ENCODE data around the gene ABHD17A.
A peak's percentile ranks its signal among the peaks of the same experiment; 100 is the strongest.
"Not testable (repeated sequence)": the region's sequence is repeated elsewhere in the genome, so short reads cannot be mapped to it uniquely, and the experiment has no call there.

The ABHD17A gene

GRCh38 chr19:1875265-1875645, 10.0 kb downstream of the ABHD17A start:
- H4K8ac ChIP-seq (ENCODE audit: low read depth, low read length); H2BK120ac ChIP-seq (ENCODE audit: insufficient read depth, low read length, poor library complexity); H4K91ac ChIP-seq (ENCODE audit: low read depth, low read length); H3K14ac ChIP-seq (ENCODE audit: low read length); H3K27me3 ChIP-seq (ENCODE audit: insufficient read depth, low read length); H2AFZ ChIP-seq (ENCODE audit: insufficient read depth, low read length, poor library complexity); H2BK5ac ChIP-seq (ENCODE audit: low read depth, low read length, poor library complexity); H3K23ac ChIP-seq (ENCODE audit: low read length); DNase-seq; H3K79me1 ChIP-seq (ENCODE audit: low read length); H4K12ac ChIP-seq (ENCODE audit: low read depth, low read length); H3K9me3 ChIP-seq (ENCODE audit: insufficient read depth, low read depth, low read length); H2AK5ac ChIP-seq (ENCODE audit: low read length); H3K18ac ChIP-seq (ENCODE audit: low read length); H2BK12ac ChIP-seq (ENCODE audit: low read length): not testable (repeated sequence)
- Histone ChIP-seq H3K27ac (ENCODE audit: low read depth, low read length) (peak overlapping the region; percentile 42), H3K4me2 (ENCODE audit: low read length) (peak overlapping the region; percentile 70), H3K79me2 (ENCODE audit: control insufficient read depth, insufficient read depth, low read length, poor library complexity) (peaks cover 14% of the 10 kb centered on the region), H3K4me3 (ENCODE audit: low read depth, low read length) (peak overlapping the region; percentile 95), H3K36me3 (ENCODE audit: control insufficient read depth in 1 of 2, insufficient read depth in 2 of 2, low read length in 2 of 2) (peaks cover 17 to 29% of the 10 kb centered on the region in 2 experiments), H3K4me1 (ENCODE audit: control insufficient read depth in 1 of 2, insufficient read depth in 2 of 2, low read length in 2 of 2) (peaks cover 10 to 11% of the 10 kb centered on the region in 2 experiments), H3K9ac (ENCODE audit: low read length) (peak overlapping the region; percentile 94), H3K4ac (ENCODE audit: low read depth, low read length) (peak overlapping the region; percentile 69)
- WGBS (ENCODE audit: extremely low coverage, insufficient coverage, insufficient read length) = no CpG with 5 or more reads among the region's 11 CpGs

GRCh38 chr19:1874554-1875185, 10.6 kb downstream of the ABHD17A start:
- Histone ChIP-seq H3K36me3 (ENCODE audit: control insufficient read depth in 1 of 2, insufficient read depth in 2 of 2, low read length in 2 of 2) (peaks cover 13 to 26% of the 10 kb centered on the region in 2 experiments), H2BK12ac (ENCODE audit: low read length) (no peak overlapping the region), H3K27ac (ENCODE audit: low read depth, low read length) (no peak overlapping the region), H3K18ac (ENCODE audit: low read length) (no peak overlapping the region), H3K23ac (ENCODE audit: low read length) (no peak overlapping the region), H2BK5ac (ENCODE audit: low read depth, low read length, poor library complexity) (no peak overlapping the region), H2AK5ac (ENCODE audit: low read length) (no peak overlapping the region), H3K4me1 (ENCODE audit: control insufficient read depth in 1 of 2, insufficient read depth in 2 of 2, low read length in 2 of 2) (peaks cover 10 to 11% of the 10 kb centered on the region in 2 experiments), H4K91ac (ENCODE audit: low read depth, low read length) (no peak overlapping the region), H2AFZ (ENCODE audit: insufficient read depth, low read length, poor library complexity) (no peak overlapping the region), H3K9ac (ENCODE audit: low read length) (peak overlapping the region; percentile 76), H2BK120ac (ENCODE audit: insufficient read depth, low read length, poor library complexity) (no peak overlapping the region), H3K79me2 (ENCODE audit: control insufficient read depth, insufficient read depth, low read length, poor library complexity) (peaks cover 14% of the 10 kb centered on the region), H4K12ac (ENCODE audit: low read depth, low read length) (no peak overlapping the region), H3K14ac (ENCODE audit: low read length) (no peak overlapping the region), H3K4ac (ENCODE audit: low read depth, low read length) (peak overlapping the region; percentile 87), H4K8ac (ENCODE audit: low read depth, low read length) (no peak overlapping the region), H3K9me3 (ENCODE audit: insufficient read depth, low read depth, low read length) (peaks cover 7% of the 10 kb centered on the region), H3K27me3 (ENCODE audit: insufficient read depth, low read length) (no peaks in the 10 kb centered on the region), H3K79me1 (ENCODE audit: low read length) (peaks cover 10% of the 10 kb centered on the region), H3K4me3 (ENCODE audit: low read depth, low read length) (no peak overlapping the region), H3K4me2 (ENCODE audit: low read length) (peak overlapping the region; percentile 70)
- DNase-seq = no peak
- no CpG with 5 or more reads among the region's 16 CpGs for WGBS (ENCODE audit: extremely low coverage, insufficient coverage, insufficient read length)

GRCh38 chr19:1873524-1874473, 11.5 kb downstream of the ABHD17A start:
- Histone ChIP-seq H3K4me2 (ENCODE audit: low read length) (peak overlapping the region; percentile 46), H3K27ac (ENCODE audit: low read depth, low read length) (no peak overlapping the region), H2AFZ (ENCODE audit: insufficient read depth, low read length, poor library complexity) (peak overlapping the region; percentile 24), H3K4me3 (ENCODE audit: low read depth, low read length) (no peak overlapping the region), H3K4me1 (ENCODE audit: control insufficient read depth in 1 of 2, insufficient read depth in 2 of 2, low read length in 2 of 2) (peaks cover 10 to 11% of the 10 kb centered on the region in 2 experiments), H2BK12ac (ENCODE audit: low read length) (no peak overlapping the region), H3K27me3 (ENCODE audit: insufficient read depth, low read length) (no peaks in the 10 kb centered on the region), H3K9me3 (ENCODE audit: insufficient read depth, low read depth, low read length) (peaks cover 7% of the 10 kb centered on the region), H2BK5ac (ENCODE audit: low read depth, low read length, poor library complexity) (no peak overlapping the region), H3K79me2 (ENCODE audit: control insufficient read depth, insufficient read depth, low read length, poor library complexity) (peaks cover 14% of the 10 kb centered on the region), H4K12ac (ENCODE audit: low read depth, low read length) (no peak overlapping the region), H3K79me1 (ENCODE audit: low read length) (peaks cover 10% of the 10 kb centered on the region), H2AK5ac (ENCODE audit: low read length) (no peak overlapping the region), H2BK120ac (ENCODE audit: insufficient read depth, low read length, poor library complexity) (no peak overlapping the region), H3K4ac (ENCODE audit: low read depth, low read length) (peak overlapping the region; percentile 68), H4K8ac (ENCODE audit: low read depth, low read length) (peak overlapping the region; percentile 35), H3K14ac (ENCODE audit: low read length) (peak overlapping the region; percentile 47), H3K9ac (ENCODE audit: low read length) (no peak overlapping the region), H4K91ac (ENCODE audit: low read depth, low read length) (peak overlapping the region; percentile 19), H3K36me3 (ENCODE audit: control insufficient read depth in 1 of 2, insufficient read depth in 2 of 2, low read length in 2 of 2) (peaks cover 13 to 26% of the 10 kb centered on the region in 2 experiments), H3K18ac (ENCODE audit: low read length) (peak overlapping the region; percentile 33), H3K23ac (ENCODE audit: low read length) (no peak overlapping the region)
- WGBS (ENCODE audit: extremely low coverage, insufficient coverage, insufficient read length) = no CpG with 5 or more reads among the region's 29 CpGs
- DNase-seq = peak; percentile 65 to 93

- Histone ChIP-seq H3K14ac (ENCODE audit: low read length) (no peak overlapping the region), H3K27ac (ENCODE audit: low read depth, low read length) (no peak overlapping the region), H2AFZ (ENCODE audit: insufficient read depth, low read length, poor library complexity) (peak overlapping the region; percentile 24), H4K8ac (ENCODE audit: low read depth, low read length) (no peak overlapping the region), H2BK12ac (ENCODE audit: low read length) (no peak overlapping the region), H3K9me3 (ENCODE audit: insufficient read depth, low read depth, low read length) (peaks cover 7% of the 10 kb centered on the region), H3K4ac (ENCODE audit: low read depth, low read length) (peak overlapping the region; percentile 24), H3K27me3 (ENCODE audit: insufficient read depth, low read length) (no peaks in the 10 kb centered on the region), H3K23ac (ENCODE audit: low read length) (no peak overlapping the region), H3K9ac (ENCODE audit: low read length) (no peak overlapping the region), H2BK120ac (ENCODE audit: insufficient read depth, low read length, poor library complexity) (no peak overlapping the region), H3K36me3 (ENCODE audit: control insufficient read depth in 1 of 2, insufficient read depth in 2 of 2, low read length in 2 of 2) (peaks cover 13 to 26% of the 10 kb centered on the region in 2 experiments), H3K4me2 (ENCODE audit: low read length) (no peak overlapping the region), H3K79me1 (ENCODE audit: low read length) (peaks cover 10% of the 10 kb centered on the region), H3K79me2 (ENCODE audit: control insufficient read depth, insufficient read depth, low read length, poor library complexity) (peaks cover 14% of the 10 kb centered on the region), H2BK5ac (ENCODE audit: low read depth, low read length, poor library complexity) (no peak overlapping the region), H2AK5ac (ENCODE audit: low read length) (no peak overlapping the region), H3K18ac (ENCODE audit: low read length) (peak overlapping the region; percentile 33), H4K91ac (ENCODE audit: low read depth, low read length) (no peak overlapping the region), H3K4me3 (ENCODE audit: low read depth, low read length) (no peak overlapping the region), H4K12ac (ENCODE audit: low read depth, low read length) (no peak overlapping the region), H3K4me1 (ENCODE audit: control insufficient read depth in 1 of 2, insufficient read depth in 2 of 2, low read length in 2 of 2) (peaks cover 10 to 11% of the 10 kb centered on the region in 2 experiments)
- WGBS (ENCODE audit: extremely low coverage, insufficient coverage, insufficient read length) = no CpG with 5 or more reads among the region's 25 CpGs
- no peak for DNase-seq
Measured at GRCh38 chr19:1872807-1873523, 12.3 kb downstream of the ABHD17A start.
